ENCODE results near the gene PFN2.
"Not testable (repeated sequence)": the region's sequence is repeated elsewhere in the genome, so short reads cannot be mapped to it uniquely, and the experiment has no call there.

The PFN2 gene

GRCh38 chr3:149968216-149968615, 2.5 kb downstream of the PFN2 start:
- DNase-seq (ENCODE audit: low read depth, low spot score), result no peak

DNA sequence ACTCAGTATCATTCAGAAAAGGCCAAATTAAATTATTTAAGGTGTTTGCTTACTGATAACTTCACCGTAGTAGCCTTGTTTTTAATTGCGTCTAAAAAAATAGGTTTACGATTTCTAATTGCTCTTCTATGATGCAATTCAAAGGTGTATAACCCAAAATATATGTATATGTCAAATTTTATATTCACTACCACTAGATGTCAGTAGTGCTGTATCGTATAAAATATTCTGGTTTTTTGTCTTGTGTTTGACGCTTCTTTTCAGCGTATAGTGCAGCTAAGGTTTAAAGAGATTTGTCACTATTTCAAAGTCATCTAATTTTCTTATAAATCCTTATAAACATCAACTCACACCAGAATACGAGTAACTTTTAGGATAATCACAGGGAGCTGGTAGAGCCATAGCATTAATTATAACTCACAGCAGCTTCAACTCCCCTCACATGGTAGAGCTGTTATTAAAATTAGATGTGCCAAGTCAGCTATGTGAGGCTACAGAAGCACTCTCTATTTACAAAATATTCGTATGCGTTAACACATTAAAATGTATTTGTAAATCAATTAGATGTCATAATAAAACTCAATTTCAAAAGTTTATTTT, 3.5 kb downstream of the PFN2 start:
- no peak for DNase-seq (ENCODE audit: low read depth, low spot score)

GRCh38 chr3:149965278-149965677, 5.4 kb downstream of the PFN2 start:
- DNase-seq (ENCODE audit: low read depth, low spot score), result no peak

GRCh38 chr3:149964291-149964690, 6.4 kb downstream of the PFN2 start:
- no peak for DNase-seq (ENCODE audit: low read depth, low spot score)

GRCh38 chr3:149963485-149963884, 7.2 kb downstream of the PFN2 start:
- DNase-seq (ENCODE audit: low read depth, low spot score), result no peak

GRCh38 chr3:149959443-149959842, 11.3 kb downstream of the PFN2 start:
- DNase-seq (ENCODE audit: low read depth, low spot score), result no peak

GRCh38 chr3:149958171-149958796, 12.4 kb downstream of the PFN2 start:
- DNase-seq (ENCODE audit: low read depth, low spot score), result no peak

GRCh38 chr3:149957361-149958125, 13.2 kb downstream of the PFN2 start:
- DNase-seq (ENCODE audit: low read depth, low spot score), result no peak

GRCh38 chr3:149955449-149955848, 15.2 kb downstream of the PFN2 start:
- DNase-seq (ENCODE audit: low read depth, low spot score), result no peak

- no peak for DNase-seq (ENCODE audit: low read depth, low spot score)
Observed at GRCh38 chr3:149954812-149955211, 15.9 kb downstream of the PFN2 start.

DNA sequence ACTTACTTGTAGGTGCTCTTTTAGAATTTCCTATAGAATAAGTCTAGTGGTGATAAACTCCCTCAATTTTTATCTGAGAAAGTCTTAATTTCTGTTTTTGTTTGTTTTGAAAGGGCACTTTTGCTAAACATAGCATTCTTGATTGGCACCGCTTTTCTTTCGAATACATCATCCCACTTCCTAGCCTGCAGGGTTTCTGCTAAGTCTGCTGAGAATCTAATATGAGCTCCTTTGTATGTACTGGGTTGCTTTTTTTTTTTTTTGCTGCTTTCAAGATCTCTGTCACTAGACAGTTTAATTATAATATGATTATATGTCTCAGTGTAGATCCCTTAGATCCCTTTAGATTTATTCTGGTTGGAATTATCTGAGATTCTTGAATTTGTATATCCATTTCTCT, 21.5 kb downstream of the PFN2 start:
- no peak for DNase-seq (ENCODE audit: low read depth, low spot score)

- no peak for DNase-seq (ENCODE audit: low read depth, low spot score)
Observed at GRCh38 chr3:149947231-149947630, 23.5 kb downstream of the PFN2 start.

DNA sequence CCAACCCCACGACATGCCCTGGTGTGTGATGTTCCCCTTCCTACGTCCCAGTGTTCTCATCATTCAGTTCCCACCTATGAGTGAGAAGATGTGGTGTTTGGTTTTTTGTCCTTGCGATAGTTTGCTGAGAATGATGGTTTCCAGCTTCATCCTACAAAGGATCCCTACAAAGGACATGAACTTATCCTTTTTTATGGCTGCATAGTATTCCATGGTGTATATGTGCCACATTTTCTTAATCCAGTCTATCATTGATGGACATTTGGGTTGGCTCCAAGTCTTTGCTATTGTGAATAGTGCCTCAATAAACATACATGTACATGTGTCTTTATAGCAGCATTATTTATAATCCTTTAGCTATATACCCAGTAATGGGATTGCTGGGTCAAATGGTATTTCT, 26.7 kb downstream of the PFN2 start:
- DNase-seq (ENCODE audit: low read depth, low spot score), result not testable (repeated sequence)

DNA sequence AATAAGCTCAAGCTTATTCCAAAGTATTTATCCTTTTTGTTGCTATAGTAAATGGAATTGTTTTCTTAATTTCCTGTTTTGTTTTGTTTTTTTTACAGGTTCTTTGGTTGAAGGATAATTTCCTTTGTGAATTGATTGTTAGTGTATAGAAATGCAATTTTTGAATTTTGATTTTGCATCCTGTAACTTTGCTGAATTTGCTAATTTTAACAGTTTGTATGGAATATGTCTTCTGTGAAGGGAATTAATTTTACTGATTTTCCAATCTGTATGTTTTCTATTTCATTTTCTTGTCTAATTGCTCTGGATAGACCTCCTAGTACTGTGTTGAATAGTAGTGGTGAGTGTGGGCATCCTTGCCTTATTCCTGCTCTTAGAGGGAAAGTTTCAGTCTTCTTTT, 28.3 kb downstream of the PFN2 start:
- no peak for DNase-seq (ENCODE audit: low read depth, low spot score)

DNA sequence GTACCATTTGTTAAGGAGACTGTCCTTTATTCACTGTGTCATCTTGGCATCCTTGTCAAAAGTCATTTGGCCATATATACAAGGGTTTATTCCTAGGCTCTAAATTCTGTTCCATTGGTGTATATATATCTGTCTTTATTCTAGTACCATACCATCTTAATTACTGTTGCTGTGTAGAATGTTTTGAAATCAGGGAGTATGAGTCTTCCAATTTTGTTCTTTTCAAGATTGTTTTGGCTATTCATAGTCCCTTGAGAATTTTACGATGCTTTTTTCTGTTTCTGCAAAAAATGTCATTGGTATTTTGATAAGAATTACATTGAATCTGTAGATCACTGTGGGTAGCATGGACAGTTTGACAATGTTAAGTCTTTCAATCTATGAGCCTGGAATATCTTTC, 28.7 kb downstream of the PFN2 start:
- no peak for DNase-seq (ENCODE audit: low read depth, low spot score)

GRCh38 chr3:149941186-149941585, 29.5 kb downstream of the PFN2 start:
- DNase-seq (ENCODE audit: low read depth, low spot score), result no peak

GRCh38 chr3:149938392-149939055, 32.2 kb downstream of the PFN2 start:
- not testable (repeated sequence) for DNase-seq (ENCODE audit: low read depth, low spot score)

DNA sequence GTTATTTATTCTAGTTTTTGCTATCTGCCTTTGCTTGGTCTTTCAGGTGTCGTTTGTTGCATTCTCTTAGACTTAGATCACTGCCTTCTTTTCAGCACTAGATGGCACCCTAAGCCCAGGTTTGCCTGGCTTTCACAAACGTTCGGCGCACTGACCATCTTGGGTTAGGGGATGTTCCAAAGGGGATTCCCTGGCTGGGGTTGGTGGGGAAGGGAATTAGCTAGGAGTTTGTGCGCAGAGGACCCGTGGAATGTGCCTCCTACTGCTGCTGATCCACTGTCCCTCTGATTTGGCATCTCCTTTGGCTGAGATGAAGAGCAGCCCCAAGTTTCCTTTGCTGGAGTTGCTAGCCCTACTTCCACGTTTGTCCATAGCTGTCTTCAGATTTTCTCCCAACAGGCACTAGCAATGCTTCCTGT, 33.9 kb downstream of the PFN2 start:
- peak; percentile 7 for DNase-seq (ENCODE audit: low read depth, low spot score)

- no peak for DNase-seq (ENCODE audit: low read depth, low spot score)
Observed at GRCh38 chr3:149934524-149934923, 36.2 kb downstream of the PFN2 start.

- DNase-seq (ENCODE audit: low read depth, low spot score), result no peak
Observed at GRCh38 chr3:149933858-149934257, 36.8 kb downstream of the PFN2 start.

- no peak for DNase-seq (ENCODE audit: low read depth, low spot score)
Observed at GRCh38 chr3:149933008-149933407, 37.7 kb downstream of the PFN2 start.

DNA sequence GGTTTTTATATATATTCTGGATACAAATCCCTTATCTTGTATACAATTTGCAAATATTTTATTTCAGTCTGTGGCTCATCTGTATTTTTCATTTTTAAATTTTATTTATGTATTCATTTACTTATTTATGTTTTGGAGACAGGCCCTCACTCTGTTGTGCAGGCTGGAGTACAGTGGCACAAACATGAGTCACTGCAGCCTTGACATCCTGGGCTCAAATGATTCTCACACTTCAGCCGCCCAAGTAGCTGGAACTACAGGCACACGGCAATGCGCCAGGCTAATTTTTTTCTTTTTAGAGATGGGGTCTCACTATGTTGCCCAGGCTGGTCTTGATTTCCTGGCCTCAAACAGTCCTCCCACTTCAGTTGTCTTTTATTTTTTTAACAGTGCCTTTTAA, 50.6 kb downstream of the PFN2 start:
- no peak for DNase-seq (ENCODE audit: low read depth, low spot score)
